Upper lobe of left lung (tissue), 6 donors: ENCODE data around the gene CIAO2A. TPM values are rescaled to one million over a fixed set of nuclear protein-coding genes. Genes with fewer than 3 reads are reported as not detected.
"Not testable (repeated sequence)": the region's sequence is repeated elsewhere in the genome, so short reads cannot be mapped to it uniquely, and the experiment has no call there.

Source experiments
- ATAC-seq, 2 donors: fragments of 200-7000 bp; cut with Tn5 transposase; one replicate each; pipeline ENCODE4 v1.9.1; 2022; ENCODE audit warnings: mild to moderate bottlenecking in 2 of 2, moderate library complexity in 2 of 2; ENCODE audit not compliant: low FRiP score in 2 of 2
- DNase-seq, 2 donors: peaks; one replicate each; pipeline ENCODE4 v3.0.0-alpha.2; 2019 to 2020
- H3K27ac ChIP-seq, 4 donors: fragments of 200-600 bp; sonication (generic); one replicate each; pipeline ENCODE4 v1.5.1; 2016 to 2019
- H3K27me3 ChIP-seq, 4 donors: fragments of 200-600 bp; sonication (generic); one replicate each; pipeline ENCODE4 v1.5.1; 2017 to 2019
- H3K36me3 ChIP-seq, 4 donors: fragments of 200-600 bp; sonication (generic); one replicate each; pipeline ENCODE4 v1.5.1; 2016 to 2019
- H3K4me1 ChIP-seq, 4 donors: fragments of 200-600 bp; sonication (generic); one replicate each; pipeline ENCODE4 v1.5.1; 2018 to 2019
- H3K4me3 ChIP-seq, 4 donors: fragments of 200-600 bp; sonication (generic); one replicate each; pipeline ENCODE4 v1.5.1; 2017 to 2019; ENCODE audit warnings: mild to moderate bottlenecking in 2 of 4, moderate library complexity in 1 of 4
- H3K9me3 ChIP-seq, 4 donors: fragments of 200-600 bp; sonication (generic); one replicate each; pipeline ENCODE4 v1.5.1; 2018 to 2019
- CTCF ChIP-seq, 6 experiments: fragments of 450-650 bp in 4 of 6; fragments of 200-600 bp in 2 of 6; sonication (generic) in 2 of 6; IDR thresholded peaks; one replicate each; pipeline ENCODE4 v1.5.1; 2016 to 2019; ENCODE audit warnings: antibody characterized with exemption in 6 of 6
- EP300 ChIP-seq, 4 donors: sonication (generic); formaldehyde crosslinking; IDR thresholded peaks; one replicate each; pipeline ENCODE4 v1.5.1; 2017; ENCODE audit warnings: antibody characterized with exemption in 4 of 4, control low read depth in 2 of 4
- POLR2A ChIP-seq, 4 donors: fragments of 450-650 bp; IDR thresholded peaks; one replicate each; pipeline ENCODE4 v1.5.1; 2016 to 2017; ENCODE audit warnings: antibody characterized with exemption in 4 of 4, mild to moderate bottlenecking in 2 of 4
- POLR2AphosphoS5 ChIP-seq, 2 donors: sonication (generic); formaldehyde crosslinking; IDR thresholded peaks; one replicate each; pipeline ENCODE4 v1.5.1; 2017; ENCODE audit warnings: antibody characterized with exemption in 2 of 2
- WGBS, 2 donors: methylation state at CpG; one replicate each; pipeline ENCODE4 v1.1.5; 2017 to 2018; 5-methylcytosine and 5-hydroxymethylcytosine counted together
- total RNA-seq, 6 donors: library from RNA; depleted of rRNA in 4 of 6; stranded (reverse); fragments of >200 nt in 4 of 6; gene quantifications; one replicate each; pipeline versions ENCODE4 v1.1.0 to v1.2.1, GENCODE V29; 2016 to 2021
- donor health status: DM: no; HTN: no; CAD: no; lungs with moderate emphysema.
- donor health status: DM: no; HTN: yes; CAD: no; lungs with severe emphysema.

The CIAO2A gene
- total RNA-seq, 6 donors from 2014 or later, result 38.8 to 70.3 (median 49.2) TPM

GRCh38 chr15:64067564-64068030 lies 26.0 kb downstream of the CIAO2A start:
- no peak overlapping the region for H3K4me3 ChIP-seq
- DNase-seq, result peak in 1 of 2 donors; percentile 59
- H3K36me3 ChIP-seq, result peaks cover 0 to 8% (median 3%) of the 10 kb centered on the region in 4 donors
- peak; percentile 86 to 87 for ATAC-seq
- WGBS, 2 donors, result 24 to 26% methylated on average over 10 to 11 of the region's 11 CpGs
- TF ChIP-seq POLR2A (IDR thresholded peaks at IDR 0.05), result no peak
- peak; percentile 72 to 88 (median 84) for TF ChIP-seq CTCF (IDR thresholded peaks at IDR 0.05)
- H3K4me1 ChIP-seq, result peaks cover 6 to 18% (median 12%) of the 10 kb centered on the region in 4 donors
- H3K27ac ChIP-seq, result no peak overlapping the region
- H3K27me3 ChIP-seq, result no peaks in the 10 kb centered on the region
- no peaks in the 10 kb centered on the region for H3K9me3 ChIP-seq

GRCh38 chr15:64066451-64066850 lies 27.2 kb downstream of the CIAO2A start:
- ATAC-seq (no peak), DNase-seq (no peak)
- WGBS, 2 donors, result 53 to 68% methylated on average over 1 of the region's 1 CpG
- Histone ChIP-seq H3K4me1 (peaks cover 6 to 12% (median 9%) of the 10 kb centered on the region in 4 donors), H3K27ac (no peak overlapping the region), H3K36me3 (peaks cover 0 to 2% (median under 1%) of the 10 kb centered on the region in 4 donors), H3K9me3 (no peaks in the 10 kb centered on the region), H3K4me3 (no peak overlapping the region), H3K27me3 (no peaks in the 10 kb centered on the region)
- TF ChIP-seq POLR2A (IDR thresholded peaks at IDR 0.05) (no peak), CTCF (IDR thresholded peaks at IDR 0.05) (no peak), POLR2AphosphoS5 (IDR thresholded peaks at IDR 0.05) (no peak), EP300 (IDR thresholded peaks at IDR 0.05) (no peak)

GRCh38 chr15:64060716-64061115 lies 32.9 kb downstream of the CIAO2A start:
- no peak overlapping the region for H3K27ac ChIP-seq
- H3K4me1 ChIP-seq, result no peaks in the 10 kb centered on the region
- 94 to 95% methylated on average over 21 to 29 of the region's 29 CpGs for WGBS, 2 donors
- TF ChIP-seq EP300 (IDR thresholded peaks at IDR 0.05) (no peak), CTCF (IDR thresholded peaks at IDR 0.05) (no peak), POLR2A (IDR thresholded peaks at IDR 0.05) (no peak), POLR2AphosphoS5 (IDR thresholded peaks at IDR 0.05) (no peak)
- no peaks in the 10 kb centered on the region for H3K36me3 ChIP-seq
- no peak for ATAC-seq
- no peaks in the 10 kb centered on the region for H3K27me3 ChIP-seq
- no peak overlapping the region for H3K4me3 ChIP-seq
- H3K9me3 ChIP-seq, result no peaks in the 10 kb centered on the region
- peak in 1 of 2 donors; percentile 72 for DNase-seq

GRCh38 chr15:64059104-64059503 lies 34.5 kb downstream of the CIAO2A start:
- DNase-seq, ATAC-seq, H3K27me3 ChIP-seq, H3K9me3 ChIP-seq, H3K4me1 ChIP-seq, H3K27ac ChIP-seq, H3K36me3 ChIP-seq, H3K4me3 ChIP-seq: not testable (repeated sequence)
- 64 to 70% methylated on average over 2 of the region's 2 CpGs for WGBS, 2 donors

- TF ChIP-seq CTCF (IDR thresholded peaks at IDR 0.05), result no peak
- no peak for TF ChIP-seq POLR2A (IDR thresholded peaks at IDR 0.05)
- TF ChIP-seq EP300 (IDR thresholded peaks at IDR 0.05), result no peak
- no peak for TF ChIP-seq POLR2AphosphoS5 (IDR thresholded peaks at IDR 0.05)
- Histone ChIP-seq H3K27ac (no peak overlapping the region), H3K9me3 (no peaks in the 10 kb centered on the region), H3K27me3 (no peaks in the 10 kb centered on the region), H3K36me3 (no peaks in the 10 kb centered on the region), H3K4me1 (no peaks in the 10 kb centered on the region), H3K4me3 (no peak overlapping the region)
- no peak for ATAC-seq
- no peak for DNase-seq
- 86 to 96% methylated on average over 5 of the region's 5 CpGs for WGBS, 2 donors
Observed at GRCh38 chr15:64058279-64058678, 35.4 kb downstream of the CIAO2A start.

- peaks cover 6 to 15% (median 11%) of the 10 kb centered on the region in 4 donors for H3K4me1 ChIP-seq
- not testable (repeated sequence) for ATAC-seq, H3K27ac ChIP-seq, H3K4me3 ChIP-seq, H3K27me3 ChIP-seq, H3K36me3 ChIP-seq, DNase-seq, H3K9me3 ChIP-seq
- WGBS, 2 donors, result 82 to 87% methylated on average over 12 of the region's 12 CpGs
Observed at GRCh38 chr15:64053674-64054073, 40.0 kb downstream of the CIAO2A start.
